ENCODE data around the gene WSCD2.

WSCD2 gene

DNA sequence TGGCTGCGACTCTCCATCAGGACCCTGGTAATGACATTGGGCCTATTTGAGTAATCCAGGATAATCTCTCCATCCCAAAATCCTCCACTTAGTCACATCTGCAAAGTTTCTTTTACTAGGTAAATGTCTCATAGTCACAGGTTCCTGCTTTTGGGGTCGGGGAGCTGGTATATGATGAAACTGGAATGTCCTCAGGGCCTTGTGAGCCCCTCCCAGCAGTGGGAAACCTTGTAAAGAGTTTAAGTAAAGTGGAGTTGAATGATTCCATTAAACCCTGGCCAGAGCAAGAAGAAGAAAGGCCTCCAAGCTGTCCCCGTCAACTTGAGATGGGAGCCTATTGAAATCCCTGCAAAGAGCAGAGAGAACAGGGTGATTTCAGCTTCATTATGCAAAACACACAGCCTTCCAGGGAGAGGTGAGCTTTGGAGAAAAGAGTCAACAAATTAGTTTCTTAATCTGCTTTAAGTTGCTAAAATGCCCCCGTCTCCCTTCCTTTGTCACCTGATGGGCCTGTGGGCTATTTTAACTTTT, 12.6 kb downstream of the WSCD2 start:
- no peaks in the 10 kb centered on the region for H3K27me3 ChIP-seq (ENCODE audit: insufficient read depth, poor library complexity, severe bottlenecking)
- no peaks in the 10 kb centered on the region for H3K4me1 ChIP-seq (ENCODE audit: insufficient read depth, poor library complexity, severe bottlenecking)
- ATAC-seq (ENCODE audit: low read depth) (no peak), DNase-seq (ENCODE audit: low spot score) (no peak)
- H3K27ac ChIP-seq (ENCODE audit: poor library complexity, severe bottlenecking) = no peak overlapping the region
- H3K36me3 ChIP-seq (ENCODE audit: low read depth) = no peaks in the 10 kb centered on the region
- TF ChIP-seq, protein P1, sequence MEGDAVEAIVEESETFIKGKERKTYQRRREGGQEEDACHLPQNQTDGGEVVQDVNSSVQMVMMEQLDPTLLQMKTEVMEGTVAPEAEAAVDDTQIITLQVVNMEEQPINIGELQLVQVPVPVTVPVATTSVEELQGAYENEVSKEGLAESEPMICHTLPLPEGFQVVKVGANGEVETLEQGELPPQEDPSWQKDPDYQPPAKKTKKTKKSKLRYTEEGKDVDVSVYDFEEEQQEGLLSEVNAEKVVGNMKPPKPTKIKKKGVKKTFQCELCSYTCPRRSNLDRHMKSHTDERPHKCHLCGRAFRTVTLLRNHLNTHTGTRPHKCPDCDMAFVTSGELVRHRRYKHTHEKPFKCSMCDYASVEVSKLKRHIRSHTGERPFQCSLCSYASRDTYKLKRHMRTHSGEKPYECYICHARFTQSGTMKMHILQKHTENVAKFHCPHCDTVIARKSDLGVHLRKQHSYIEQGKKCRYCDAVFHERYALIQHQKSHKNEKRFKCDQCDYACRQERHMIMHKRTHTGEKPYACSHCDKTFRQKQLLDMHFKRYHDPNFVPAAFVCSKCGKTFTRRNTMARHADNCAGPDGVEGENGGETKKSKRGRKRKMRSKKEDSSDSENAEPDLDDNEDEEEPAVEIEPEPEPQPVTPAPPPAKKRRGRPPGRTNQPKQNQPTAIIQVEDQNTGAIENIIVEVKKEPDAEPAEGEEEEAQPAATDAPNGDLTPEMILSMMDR (IDR thresholded peaks at IDR 0.05; ENCODE audit: poor library complexity, severe bottlenecking) = no peak
- no peaks in the 10 kb centered on the region for H3K9me3 ChIP-seq (ENCODE audit: severe bottlenecking)
- H3K4me3 ChIP-seq (ENCODE audit: severe bottlenecking) = no peak overlapping the region

DNA sequence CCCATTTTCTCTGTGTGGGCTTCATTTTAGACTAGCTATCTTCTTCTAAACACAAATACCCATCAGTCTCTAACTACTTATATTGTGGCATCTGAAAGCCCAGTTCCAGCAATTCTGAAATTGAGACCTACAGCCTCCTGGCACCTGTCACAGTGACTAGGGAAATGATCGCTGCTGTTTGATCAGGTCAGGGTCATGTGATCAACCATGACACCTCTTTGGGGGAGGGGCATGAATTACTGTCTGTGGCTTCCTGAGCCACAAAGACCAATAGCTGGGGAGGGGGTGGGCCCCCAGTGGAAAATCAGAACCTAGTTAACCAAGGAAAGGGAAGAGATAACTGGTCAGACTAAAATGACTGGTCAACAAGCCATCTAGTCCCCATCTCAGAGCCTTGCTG, 14.1 kb downstream of the WSCD2 start:
- Histone ChIP-seq H3K27ac (ENCODE audit: poor library complexity, severe bottlenecking) (no peak overlapping the region), H3K4me1 (ENCODE audit: insufficient read depth, poor library complexity, severe bottlenecking) (no peaks in the 10 kb centered on the region), H3K4me3 (ENCODE audit: severe bottlenecking) (no peak overlapping the region), H3K27me3 (ENCODE audit: insufficient read depth, poor library complexity, severe bottlenecking) (no peaks in the 10 kb centered on the region), H3K36me3 (ENCODE audit: low read depth) (no peaks in the 10 kb centered on the region), H3K9me3 (ENCODE audit: severe bottlenecking) (no peaks in the 10 kb centered on the region)
- DNase-seq (ENCODE audit: low spot score) = no peak
- no peak for ATAC-seq (ENCODE audit: low read depth)
- TF ChIP-seq, protein P1 (IDR thresholded peaks at IDR 0.05; ENCODE audit: poor library complexity, severe bottlenecking) = no peak

DNA sequence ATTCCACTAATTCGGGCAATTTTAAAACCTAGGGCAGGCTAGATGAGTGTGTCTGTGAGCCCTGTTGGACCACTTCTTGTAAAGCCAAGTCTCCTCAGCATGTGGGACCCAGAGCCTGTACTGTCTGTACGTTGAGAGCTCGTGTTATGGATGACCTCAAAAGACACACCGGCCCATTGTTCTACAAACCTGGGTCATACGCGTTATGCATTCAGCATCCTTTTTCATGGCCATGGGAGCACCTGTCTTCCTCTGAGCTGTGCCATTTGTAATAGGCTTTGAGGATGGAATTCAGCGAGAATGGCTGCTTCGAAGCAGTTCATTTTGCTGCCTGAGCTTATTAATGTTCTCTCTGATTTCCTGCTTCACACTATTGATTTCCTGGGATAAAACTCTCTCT, 15.0 kb downstream of the WSCD2 start:
- no peak overlapping the region for H3K4me3 ChIP-seq (ENCODE audit: severe bottlenecking)
- TF ChIP-seq, protein P1 (IDR thresholded peaks at IDR 0.05; ENCODE audit: poor library complexity, severe bottlenecking) = no peak
- DNase-seq (ENCODE audit: low spot score) (no peak), ATAC-seq (ENCODE audit: low read depth) (no peak)
- no peaks in the 10 kb centered on the region for H3K9me3 ChIP-seq (ENCODE audit: severe bottlenecking)
- no peaks in the 10 kb centered on the region for H3K4me1 ChIP-seq (ENCODE audit: insufficient read depth, poor library complexity, severe bottlenecking)
- no peak overlapping the region for H3K27ac ChIP-seq (ENCODE audit: poor library complexity, severe bottlenecking)
- H3K36me3 ChIP-seq (ENCODE audit: low read depth) = no peaks in the 10 kb centered on the region
- no peaks in the 10 kb centered on the region for H3K27me3 ChIP-seq (ENCODE audit: insufficient read depth, poor library complexity, severe bottlenecking)

DNA sequence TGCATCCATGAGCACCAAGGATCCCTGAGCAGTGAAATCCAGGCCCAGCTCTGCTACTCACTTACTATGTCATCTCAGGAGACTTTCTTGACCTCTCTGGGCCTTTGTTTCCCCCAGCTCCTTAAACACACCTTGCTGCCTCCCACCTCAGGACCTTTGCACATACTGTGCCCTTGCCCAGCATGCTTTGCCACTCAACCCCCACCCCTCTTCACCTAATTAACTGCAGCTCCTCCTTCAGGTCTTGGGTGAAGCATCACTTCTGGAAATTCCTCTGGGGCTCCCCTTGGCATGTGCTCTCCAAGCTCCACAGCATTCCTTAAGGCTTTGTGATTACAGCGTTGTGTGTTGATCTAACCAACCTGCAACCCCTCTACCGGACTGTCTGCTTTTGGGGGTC, 15.9 kb downstream of the WSCD2 start:
- Histone ChIP-seq H3K4me3 (ENCODE audit: severe bottlenecking) (no peak overlapping the region), H3K27me3 (ENCODE audit: insufficient read depth, poor library complexity, severe bottlenecking) (no peaks in the 10 kb centered on the region), H3K9me3 (ENCODE audit: severe bottlenecking) (no peaks in the 10 kb centered on the region), H3K36me3 (ENCODE audit: low read depth) (no peaks in the 10 kb centered on the region), H3K4me1 (ENCODE audit: insufficient read depth, poor library complexity, severe bottlenecking) (no peaks in the 10 kb centered on the region), H3K27ac (ENCODE audit: poor library complexity, severe bottlenecking) (no peak overlapping the region)
- DNase-seq (ENCODE audit: low spot score) (no peak), ATAC-seq (ENCODE audit: low read depth) (no peak)
- TF ChIP-seq, protein P1 (IDR thresholded peaks at IDR 0.05; ENCODE audit: poor library complexity, severe bottlenecking) = no peak

DNA sequence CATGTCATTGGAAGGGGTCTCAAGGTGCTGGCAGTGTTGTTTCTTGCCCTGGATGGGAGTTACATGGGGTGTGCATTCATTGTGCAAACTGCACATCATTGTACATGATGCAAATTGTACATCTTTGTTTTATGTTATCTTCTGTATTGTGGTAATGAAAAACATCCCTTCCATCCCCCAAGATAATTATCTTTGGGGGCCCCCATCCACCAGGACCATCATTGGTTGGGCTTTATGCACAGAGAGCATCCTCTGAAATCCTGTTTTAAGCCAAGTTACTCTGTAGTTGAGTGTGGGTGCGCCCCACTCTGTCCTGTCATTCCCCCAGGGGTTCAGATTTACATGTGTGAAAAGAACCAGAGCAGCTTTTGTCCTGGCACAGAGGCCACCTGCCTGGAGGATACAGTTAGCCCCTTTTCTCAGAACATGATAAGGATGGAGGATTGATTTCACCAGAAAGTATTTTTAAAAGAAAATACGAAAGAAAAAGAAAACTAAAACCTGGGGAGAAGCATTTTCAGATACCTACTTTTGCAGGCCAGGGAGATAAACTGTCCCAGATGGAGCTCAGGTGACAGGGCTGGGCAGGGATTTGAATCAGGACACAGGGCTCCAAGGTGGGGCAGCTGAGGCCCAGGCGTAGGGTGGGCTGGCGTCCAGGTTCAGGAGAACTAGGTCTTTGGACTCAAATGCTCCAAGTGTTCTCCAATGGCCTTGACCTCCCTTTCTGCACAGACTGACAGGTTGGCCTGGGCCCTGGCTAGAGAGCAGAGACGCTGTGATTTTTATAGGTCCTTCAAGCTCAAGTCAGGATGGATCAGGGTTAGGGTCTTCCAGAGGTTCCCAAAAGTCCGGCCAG, 17.2 kb downstream of the WSCD2 start:
- Histone ChIP-seq H3K27ac (ENCODE audit: poor library complexity, severe bottlenecking) (no peak overlapping the region), H3K4me3 (ENCODE audit: severe bottlenecking) (no peak overlapping the region), H3K36me3 (ENCODE audit: low read depth) (no peaks in the 10 kb centered on the region), H3K27me3 (ENCODE audit: insufficient read depth, poor library complexity, severe bottlenecking) (no peaks in the 10 kb centered on the region), H3K4me1 (ENCODE audit: insufficient read depth, poor library complexity, severe bottlenecking) (no peaks in the 10 kb centered on the region), H3K9me3 (ENCODE audit: severe bottlenecking) (no peaks in the 10 kb centered on the region)
- TF ChIP-seq, protein P1 (IDR thresholded peaks at IDR 0.05; ENCODE audit: poor library complexity, severe bottlenecking) = no peak
- ATAC-seq (ENCODE audit: low read depth) (no peak), DNase-seq (ENCODE audit: low spot score) (no peak)

Data from RWPE2 (cell line).